Sigmoid colon (tissue), 7 donors: ENCODE measurements around the gene MT4. TPM values are rescaled to one million over a fixed set of nuclear protein-coding genes. Genes with fewer than 3 reads are reported as not detected.

Experiments
- DNase-seq: peaks from one replicate; pipeline ENCODE4 v3.0.0-alpha.2; 2019
- H3K27ac ChIP-seq, 4 donors: fragments of 200-600 bp; sonication (generic); one replicate each; pipeline ENCODE4 v1.5.1; 2016 to 2019; ENCODE audit warnings: mild to moderate bottlenecking in 1 of 4
- H3K27me3 ChIP-seq, 3 donors: fragments of 200-600 bp; sonication (generic); one replicate each; pipeline ENCODE4 v1.5.1; 2019; ENCODE audit warnings: mild to moderate bottlenecking in 1 of 3
- H3K36me3 ChIP-seq, 4 donors: fragments of 200-600 bp; sonication (generic); one replicate each; pipeline ENCODE4 v1.5.1; 2016 to 2019
- H3K4me1 ChIP-seq, 4 donors: fragments of 200-600 bp; sonication (generic); one replicate each; pipeline ENCODE4 v1.5.1; 2017 to 2019
- H3K4me3 ChIP-seq, 4 donors: fragments of 200-600 bp; sonication (generic); one replicate each; pipeline ENCODE4 v1.5.1; 2017 to 2019; ENCODE audit warnings: mild to moderate bottlenecking in 2 of 4, moderate library complexity in 1 of 4
- H3K9me3 ChIP-seq, 4 donors: fragments of 200-600 bp in 3 of 4; sonication (generic) in 3 of 4; one replicate each; pipeline versions ENCODE4 v1.5.1 to v1.6.1; 2013 to 2019
- EP300 ChIP-seq, 4 donors: sonication (generic); formaldehyde crosslinking; IDR thresholded peaks; one replicate each; pipeline ENCODE4 v1.6.1; 2017; ENCODE audit warnings: antibody characterized with exemption in 4 of 4
- POLR2A ChIP-seq, 2 donors: fragments of 450-650 bp; IDR thresholded peaks; one replicate each; pipeline ENCODE4 v1.6.1; 2016; ENCODE audit warnings: antibody characterized with exemption in 2 of 2, mild to moderate bottlenecking in 2 of 2, moderate library complexity in 2 of 2
- POLR2AphosphoS5 ChIP-seq, 4 donors: sonication (generic); formaldehyde crosslinking; IDR thresholded peaks; one replicate each; pipeline ENCODE4 v1.6.1; 2017; ENCODE audit warnings: antibody characterized with exemption in 4 of 4
- WGBS, 2 donors: extraction: QIAGEN DNeasy Blood & Tissue Kit; methylation state at CpG; one replicate each; pipeline ENCODE4 v1.1.7; 2013; 5-methylcytosine and 5-hydroxymethylcytosine counted together
- intact Hi-C: fragments of 100-400 bp; cut with DNase I; formaldehyde crosslinking; loops from one replicate; pipeline ENCODE4 v1.15.1; 2023
- polyA plus RNA-seq, 3 donors: library from polyadenylated mRNA; stranded (reverse); fragments of 200-250 nt; gene quantifications; one replicate each; pipeline ENCODE4 v1.2.3, GENCODE V29; 2013
- total RNA-seq, 4 donors: library from RNA; depleted of rRNA; stranded (reverse); fragments of >200 nt; gene quantifications; one replicate each; pipeline ENCODE4 v1.1.0, GENCODE V29; 2016
- TF ChIP-seq, protein P1 (sequence below), 4 experiments: fragments of 450-650 bp in 3 of 4; fragments of 200-600 bp in 1 of 4; IDR thresholded peaks; one replicate each; pipeline ENCODE4 v1.5.1; 2016 to 2019; ENCODE audit warnings: antibody characterized with exemption in 4 of 4, mild to moderate bottlenecking in 3 of 4, moderate library complexity in 2 of 4
- donor health status: healthy with polysubstance abuse.
- donor health status: Bipolar disorder and iron deficiency.
- donor health status: healthy.

Gene MT4
- total and polyA plus RNA-seq, 7 donors, result not detected

DNA sequence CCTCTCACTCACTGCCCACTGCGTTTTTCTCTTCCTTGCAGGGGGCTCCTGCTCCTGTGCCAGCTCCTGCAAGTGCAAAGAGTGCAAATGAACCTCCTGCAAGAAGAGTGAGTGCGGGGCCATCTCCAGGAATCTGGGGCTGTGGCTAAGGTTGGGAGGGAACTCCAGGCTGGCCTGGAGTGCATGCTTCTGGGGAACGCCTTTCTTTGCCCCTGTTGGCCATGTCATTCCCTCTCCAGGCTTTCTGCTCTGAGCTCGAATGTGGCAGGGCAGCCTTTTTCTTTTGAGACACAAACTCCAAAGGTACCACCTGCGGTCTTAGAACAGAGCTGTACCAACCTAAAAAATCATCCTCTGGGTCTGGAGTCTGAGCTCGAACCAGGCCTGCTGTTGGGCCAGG is 53.3 kb downstream of the MT4 start:
- no peaks in the 10 kb centered on the region for H3K36me3 ChIP-seq
- no peaks in the 10 kb centered on the region for H3K9me3 ChIP-seq
- WGBS, 2 donors, result 73 to 88% methylated on average over 6 of the region's 6 CpGs
- H3K27me3 ChIP-seq, result no peaks in the 10 kb centered on the region
- H3K4me1 ChIP-seq, result peaks cover 0 to 14% (median 9%) of the 10 kb centered on the region in 4 donors
- no peak for TF ChIP-seq EP300 (IDR thresholded peaks at IDR 0.05)
- TF ChIP-seq, protein P1, sequence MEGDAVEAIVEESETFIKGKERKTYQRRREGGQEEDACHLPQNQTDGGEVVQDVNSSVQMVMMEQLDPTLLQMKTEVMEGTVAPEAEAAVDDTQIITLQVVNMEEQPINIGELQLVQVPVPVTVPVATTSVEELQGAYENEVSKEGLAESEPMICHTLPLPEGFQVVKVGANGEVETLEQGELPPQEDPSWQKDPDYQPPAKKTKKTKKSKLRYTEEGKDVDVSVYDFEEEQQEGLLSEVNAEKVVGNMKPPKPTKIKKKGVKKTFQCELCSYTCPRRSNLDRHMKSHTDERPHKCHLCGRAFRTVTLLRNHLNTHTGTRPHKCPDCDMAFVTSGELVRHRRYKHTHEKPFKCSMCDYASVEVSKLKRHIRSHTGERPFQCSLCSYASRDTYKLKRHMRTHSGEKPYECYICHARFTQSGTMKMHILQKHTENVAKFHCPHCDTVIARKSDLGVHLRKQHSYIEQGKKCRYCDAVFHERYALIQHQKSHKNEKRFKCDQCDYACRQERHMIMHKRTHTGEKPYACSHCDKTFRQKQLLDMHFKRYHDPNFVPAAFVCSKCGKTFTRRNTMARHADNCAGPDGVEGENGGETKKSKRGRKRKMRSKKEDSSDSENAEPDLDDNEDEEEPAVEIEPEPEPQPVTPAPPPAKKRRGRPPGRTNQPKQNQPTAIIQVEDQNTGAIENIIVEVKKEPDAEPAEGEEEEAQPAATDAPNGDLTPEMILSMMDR (IDR thresholded peaks at IDR 0.05), result no peak
- TF ChIP-seq POLR2A (IDR thresholded peaks at IDR 0.05), result no peak
- no peak for TF ChIP-seq POLR2AphosphoS5 (IDR thresholded peaks at IDR 0.05)
- H3K27ac ChIP-seq, result peak overlapping the region in 1 of 4 donors; percentile 54
- DNase-seq, result no peak
- no peak overlapping the region for H3K4me3 ChIP-seq
- intact Hi-C loops, result no loop called here

Other genes starting within 250 kb of the MT4 start
- gene AMFR, start 139.5 kb upstream of the MT4 start, total RNA-seq, result 100 to 1,000 TPM; 111 to 201 (median 149) TPM
- 10 to 100 TPM; 22.4 to 60.0 (median 24.6) TPM for gene AMFR, start 139.5 kb upstream of the MT4 start, polyA plus RNA-seq
- 10 to 100 TPM; 40.4 to 51.7 (median 45.5) TPM for gene NUDT21, start 113.7 kb upstream of the MT4 start, total RNA-seq
- gene NUDT21, start 113.7 kb upstream of the MT4 start, polyA plus RNA-seq, result 10 to 100 TPM; 33.0 to 47.3 (median 33.8) TPM
- 10 to 100 TPM; 13.6 to 34.1 (median 19.7) TPM for gene OGFOD1, start 113.5 kb upstream of the MT4 start, total RNA-seq
- gene OGFOD1, start 113.5 kb upstream of the MT4 start, polyA plus RNA-seq, result 10 to 100 TPM in 1 of 3 donors, 1 to 10 TPM in 2; 6.6 to 15.8 (median 9.0) TPM
- gene BBS2, start 45.0 kb upstream of the MT4 start, total RNA-seq, result 10 to 100 TPM; 40.8 to 74.2 (median 48.0) TPM
- gene BBS2, start 45.0 kb upstream of the MT4 start, polyA plus RNA-seq, result 10 to 100 TPM; 13.2 to 33.6 (median 25.7) TPM
- 1 to 10 TPM in 2 of 4 donors, not detected in 2; 4.3 to 9.6 TPM for gene MT3, start 24.5 kb downstream of the MT4 start, total RNA-seq
- 1 to 10 TPM; 3.5 to 6.0 (median 4.0) TPM for gene MT3, start 24.5 kb downstream of the MT4 start, polyA plus RNA-seq
- 100 to 1,000 TPM in 2 of 4 donors, 10 to 100 TPM in 2; 37.5 to 161 (median 96.0) TPM for gene MT2A, start 43.5 kb downstream of the MT4 start, total RNA-seq
- gene MT2A, start 43.5 kb downstream of the MT4 start, polyA plus RNA-seq, result 100 to 1,000 TPM; 320 to 968 (median 400) TPM
- gene MT1E, start 60.7 kb downstream of the MT4 start, total RNA-seq, result 100 to 1,000 TPM in 2 of 4 donors, 10 to 100 TPM in 2; 96.9 to 295 (median 136) TPM
- 100 to 1,000 TPM in 2 of 3 donors, 10 to 100 TPM in 1; 82.0 to 813 (median 358) TPM for gene MT1E, start 60.7 kb downstream of the MT4 start, polyA plus RNA-seq
- gene MT1M, start 67.6 kb downstream of the MT4 start, total RNA-seq, result 10 to 100 TPM in 2 of 4 donors, 1 to 10 TPM in 2; 3.9 to 40.7 (median 11.0) TPM
- gene MT1M, start 67.6 kb downstream of the MT4 start, polyA plus RNA-seq, result 100 to 1,000 TPM in 1 of 3 donors, 10 to 100 TPM in 2; 12.5 to 106 (median 43.7) TPM
- gene MT1A, start 73.6 kb downstream of the MT4 start, total RNA-seq, result 10 to 100 TPM in 2 of 4 donors, not detected in 2; 30.3 to 34.1 TPM
- 10 to 100 TPM; 13.9 to 63.4 (median 29.4) TPM for gene MT1A, start 73.6 kb downstream of the MT4 start, polyA plus RNA-seq
- not detected for gene MT1B, start 86.8 kb downstream of the MT4 start, total RNA-seq
- not detected for gene MT1B, start 86.8 kb downstream of the MT4 start, polyA plus RNA-seq
- 1 to 10 TPM in 3 of 4 donors, under 1 TPM in 1; 0.71 to 3.1 (median 2.6) TPM for gene MT1F, start 92.9 kb downstream of the MT4 start, total RNA-seq
- 100 to 1,000 TPM in 1 of 3 donors, 10 to 100 TPM in 1, 1 to 10 TPM in 1; 7.1 to 117 (median 48.1) TPM for gene MT1F, start 92.9 kb downstream of the MT4 start, polyA plus RNA-seq
- 10 to 100 TPM in 2 of 4 donors, 1 to 10 TPM in 2; 2.0 to 12.9 (median 7.8) TPM for gene MT1G, start 103.0 kb downstream of the MT4 start, total RNA-seq
- gene MT1G, start 103.0 kb downstream of the MT4 start, polyA plus RNA-seq, result 1,000 to 10,000 TPM in 1 of 3 donors, 100 to 1,000 TPM in 1, 10 to 100 TPM in 1; 47.9 to 2,487 (median 601) TPM
- not detected for gene MT1H, start 104.7 kb downstream of the MT4 start, total RNA-seq
- gene MT1H, start 104.7 kb downstream of the MT4 start, polyA plus RNA-seq, result 100 to 1,000 TPM in 2 of 3 donors, 1 to 10 TPM in 1; 2.0 to 581 (median 133) TPM
- gene MT1X, start 117.4 kb downstream of the MT4 start, total RNA-seq, result 1,000 to 10,000 TPM in 1 of 4 donors, 100 to 1,000 TPM in 2, 10 to 100 TPM in 1; 90.3 to 1,592 (median 363) TPM
- 100 to 1,000 TPM; 206 to 513 (median 470) TPM for gene MT1X, start 117.4 kb downstream of the MT4 start, polyA plus RNA-seq
- 10 to 100 TPM; 20.2 to 35.5 (median 22.2) TPM for gene NUP93, start 165.1 kb downstream of the MT4 start, total RNA-seq
- gene NUP93, start 165.1 kb downstream of the MT4 start, polyA plus RNA-seq, result 10 to 100 TPM; 13.8 to 35.8 (median 18.3) TPM